MCF 10A (cell line): ENCODE results near the gene HSD17B10. TPM values are rescaled to one million over a fixed set of nuclear protein-coding genes. Genes with fewer than 3 reads are reported as not detected.
"Not testable (repeated sequence)": the region's sequence is repeated elsewhere in the genome, so short reads cannot be mapped to it uniquely, and the experiment has no call there.

Experiments used
- BruUV-seq: library from RNA; stranded (reverse); fragments of 400-500 nt; replicated peaks from 2 replicates; lab custom pipeline; 2021; lab: Mats Ljungman, UMichigan
- CTCF ChIA-PET: fragments of 300-600 bp; sonication (Branson Sonifier 250); formaldehyde crosslinking; extraction: SDS; loops from one replicate; lab custom pipeline; 2021; ENCODE audit warnings: antibody characterized with exemption, inconsistent platforms; lab: Yijun Ruan, JAX
- POLR2A ChIA-PET: fragments of 300-600, 350-650 bp; sonication (Branson Sonifier 250); formaldehyde crosslinking; extraction: SDS; loops from one replicate; lab custom pipeline; 2020; ENCODE audit warnings: antibody characterized with exemption, inconsistent platforms; lab: Yijun Ruan, JAX
- DNase-seq: peaks from one replicate; pipeline ENCODE4 v3.0.0-alpha.2; 2018; ENCODE audit not compliant: unreplicated experiment
- H3K27ac Mint-ChIP-seq: one replicate; pipeline ENCODE4 v1.8.0; 2022; ENCODE audit warnings: mild to moderate bottlenecking, low read depth, mixed read lengths; ENCODE audit not compliant: unreplicated experiment
- H3K27me3 Mint-ChIP-seq: one replicate; pipeline ENCODE4 v1.8.0; 2022; ENCODE audit warnings: mixed read lengths; ENCODE audit not compliant: insufficient read depth, unreplicated experiment
- H3K36me3 Mint-ChIP-seq: one replicate; pipeline ENCODE4 v1.8.0; 2022; ENCODE audit warnings: mild to moderate bottlenecking, moderate library complexity, mixed read lengths; ENCODE audit not compliant: insufficient read depth, unreplicated experiment
- H3K4me1 Mint-ChIP-seq: one replicate; pipeline ENCODE4 v1.8.0; 2022; ENCODE audit warnings: mixed read lengths; ENCODE audit not compliant: insufficient read depth, unreplicated experiment
- H3K4me3 Mint-ChIP-seq: one replicate; pipeline ENCODE4 v1.8.0; 2022; ENCODE audit warnings: mild to moderate bottlenecking, moderate library complexity, mixed read lengths; ENCODE audit not compliant: unreplicated experiment
- H3K9me3 Mint-ChIP-seq: one replicate; pipeline ENCODE4 v1.8.0; 2022; ENCODE audit warnings: mixed read lengths; ENCODE audit not compliant: unreplicated experiment
- intact Hi-C: fragments of 100-400 bp; cut with micrococcal nuclease; formaldehyde crosslinking; loops from 2 replicates; pipeline ENCODE4 v1.14.1; 2022
- total RNA-seq: library from RNA; stranded (reverse); gene quantifications from 2 replicates; pipeline ENCODE4 v1.2.3, GENCODE V29; 2022
- TF ChIP-seq, protein P1 (sequence below): fragments of 200-600 bp; IDR thresholded peaks from one replicate; pipeline ENCODE4 v1.8.0; 2022; ENCODE audit warnings: antibody characterized with exemption, mild to moderate bottlenecking; ENCODE audit not compliant: unreplicated experiment

Gene HSD17B10
- total RNA-seq, 1 experiment from 2014 or later, result 115 TPM

GRCh38 chrX:53422086-53422860, 11.9 kb downstream of the HSD17B10 start, which contains the start of gene SMC1A:
Gene SMC1A, minus strand, starts transcription at chrX:53422654. Its CDS starts 54 bp downstream, at chrX:53422600.
- Mint-ChIP-seq H3K4me1 (peaks cover 18% of the 10 kb centered on the region), H3K4me3 (peak within 1 kb of the TSS; percentile 76), H3K27ac (peak within 1 kb of the TSS; percentile 94), H3K36me3 (peaks cover 6% of the 10 kb centered on the region), H3K9me3 (no peaks in the 10 kb centered on the region), H3K27me3 (no peaks in the 10 kb centered on the region)
- ChIA-PET POLR2A (interaction anchor here (0.7 to 2.1 kb wide), 18 partner anchors 11 to 511 kb away, joined by 3 to 15 read pairs (median 3); partner anchors contain the start of genes HSD17B10 and IQSEC2), CTCF (interaction anchor here (0.5 to 2.1 kb wide), 8 partner anchors 11 to 146 kb away, joined by 3 to 8 read pairs (median 4); no protein-coding TSS in a partner anchor)
- BruUV-seq, result no TSS peak
- TF ChIP-seq, protein P1, sequence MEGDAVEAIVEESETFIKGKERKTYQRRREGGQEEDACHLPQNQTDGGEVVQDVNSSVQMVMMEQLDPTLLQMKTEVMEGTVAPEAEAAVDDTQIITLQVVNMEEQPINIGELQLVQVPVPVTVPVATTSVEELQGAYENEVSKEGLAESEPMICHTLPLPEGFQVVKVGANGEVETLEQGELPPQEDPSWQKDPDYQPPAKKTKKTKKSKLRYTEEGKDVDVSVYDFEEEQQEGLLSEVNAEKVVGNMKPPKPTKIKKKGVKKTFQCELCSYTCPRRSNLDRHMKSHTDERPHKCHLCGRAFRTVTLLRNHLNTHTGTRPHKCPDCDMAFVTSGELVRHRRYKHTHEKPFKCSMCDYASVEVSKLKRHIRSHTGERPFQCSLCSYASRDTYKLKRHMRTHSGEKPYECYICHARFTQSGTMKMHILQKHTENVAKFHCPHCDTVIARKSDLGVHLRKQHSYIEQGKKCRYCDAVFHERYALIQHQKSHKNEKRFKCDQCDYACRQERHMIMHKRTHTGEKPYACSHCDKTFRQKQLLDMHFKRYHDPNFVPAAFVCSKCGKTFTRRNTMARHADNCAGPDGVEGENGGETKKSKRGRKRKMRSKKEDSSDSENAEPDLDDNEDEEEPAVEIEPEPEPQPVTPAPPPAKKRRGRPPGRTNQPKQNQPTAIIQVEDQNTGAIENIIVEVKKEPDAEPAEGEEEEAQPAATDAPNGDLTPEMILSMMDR, result no peak
- intact Hi-C loops, result no loop called here
- peak; percentile 98 for DNase-seq

GRCh38 chrX:53421772-53422085, 12.4 kb downstream of the HSD17B10 start:
- DNase-seq, result no peak
- H3K27ac Mint-ChIP-seq, result peak overlapping the region; percentile 94
- H3K27me3 Mint-ChIP-seq, result no peaks in the 10 kb centered on the region
- peaks cover 18% of the 10 kb centered on the region for H3K4me1 Mint-ChIP-seq
- CTCF ChIA-PET, result interaction anchor here (1.2 to 1.9 kb wide), 2 partner anchors 12 to 15 kb away, joined by 4 to 6 read pairs; no protein-coding TSS in a partner anchor
- peak overlapping the region; percentile 76 for H3K4me3 Mint-ChIP-seq
- H3K9me3 Mint-ChIP-seq, result no peaks in the 10 kb centered on the region
- intact Hi-C loops, result no loop called here
- POLR2A ChIA-PET, result interaction anchor here (0.7 to 2.1 kb wide), 11 partner anchors 10 to 197 kb away, joined by 3 to 15 read pairs (median 3); partner anchors contain the start of gene HSD17B10
- TF ChIP-seq, protein P1, result no peak
- no TSS peak for BruUV-seq
- H3K36me3 Mint-ChIP-seq, result peaks cover 8% of the 10 kb centered on the region

GRCh38 chrX:53421125-53421524, 13.0 kb downstream of the HSD17B10 start:
- CTCF ChIA-PET, result interaction anchor here (0.6 to 1.5 kb wide), 3 partner anchors 16 to 544 kb away, joined by 3 to 9 read pairs (median 4); no protein-coding TSS in a partner anchor
- POLR2A ChIA-PET, result interaction anchor here (1.0 kb wide), 1 partner anchor 15 kb away, joined by 3 read pairs; no protein-coding TSS in a partner anchor
- peak overlapping the region; percentile 76 for H3K4me3 Mint-ChIP-seq
- H3K27ac Mint-ChIP-seq, result peak overlapping the region; percentile 94
- H3K27me3 Mint-ChIP-seq, result no peaks in the 10 kb centered on the region
- H3K4me1 Mint-ChIP-seq, result peaks cover 18% of the 10 kb centered on the region
- H3K9me3 Mint-ChIP-seq, result no peaks in the 10 kb centered on the region
- no TSS peak for BruUV-seq
- peaks cover 13% of the 10 kb centered on the region for H3K36me3 Mint-ChIP-seq
- intact Hi-C loops, result no loop called here
- TF ChIP-seq, protein P1, result no peak
- no peak for DNase-seq

- Mint-ChIP-seq H3K4me3 (peak overlapping the region; percentile 23), H3K36me3 (peaks cover 13% of the 10 kb centered on the region)
These were observed 13.8 kb downstream of the HSD17B10 start for GRCh38 chrX:53420351-53420750.

More at GRCh38 chrX:53420351-53420750, 13.8 kb downstream of the HSD17B10 start:
- H3K27ac Mint-ChIP-seq, BruUV-seq, H3K27me3 Mint-ChIP-seq, intact Hi-C loops, H3K9me3 Mint-ChIP-seq, DNase-seq: not testable (repeated sequence)
- POLR2A ChIA-PET, result interaction anchor here (0.9 kb wide), 1 partner anchor 9 kb away, joined by 3 read pairs; no protein-coding TSS in a partner anchor
- CTCF ChIA-PET, result interaction anchor here (0.6 to 1.5 kb wide), 2 partner anchors 103 to 1335 kb away, joined by 4 to 9 read pairs; no protein-coding TSS in a partner anchor
- peaks cover 18% of the 10 kb centered on the region for H3K4me1 Mint-ChIP-seq
